ENCODE results near the gene ACOT13. TPM values are rescaled to one million over a fixed set of nuclear protein-coding genes. Genes with fewer than 3 reads are reported as not detected.
"Not testable (repeated sequence)": the region's sequence is repeated elsewhere in the genome, so short reads cannot be mapped to it uniquely, and the experiment has no call there.

The ACOT13 gene
- total and polyA plus RNA-seq, 2 of the 4 experiments (the other 2 are of a cell fraction), result 3.6 to 25.7 TPM

DNA sequence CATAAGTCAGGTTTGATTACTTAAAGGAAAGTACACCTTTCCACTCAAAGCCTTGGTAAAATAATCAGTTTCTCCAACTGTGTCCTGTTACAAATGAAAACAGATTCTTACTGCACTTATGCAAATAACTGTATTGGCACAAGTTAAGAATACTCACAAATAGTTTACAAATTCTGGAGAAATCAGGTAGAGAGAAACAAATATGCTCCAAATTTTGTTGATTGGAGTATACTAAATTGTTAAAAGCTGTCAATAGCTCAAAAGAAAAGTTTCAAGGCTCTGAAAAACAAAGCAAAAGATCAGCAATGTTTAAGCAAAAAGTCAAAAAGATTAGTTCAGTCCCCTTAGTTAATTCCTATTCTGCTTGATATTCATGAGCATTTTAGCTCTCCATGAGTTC lies 3.6 kb downstream of the ACOT13 start:
- in situ Hi-C loops (cut with MboI; ENCODE audit: low sequenced_read_pairs); BruUV-seq (replicated peaks): not testable (repeated sequence)

DNA sequence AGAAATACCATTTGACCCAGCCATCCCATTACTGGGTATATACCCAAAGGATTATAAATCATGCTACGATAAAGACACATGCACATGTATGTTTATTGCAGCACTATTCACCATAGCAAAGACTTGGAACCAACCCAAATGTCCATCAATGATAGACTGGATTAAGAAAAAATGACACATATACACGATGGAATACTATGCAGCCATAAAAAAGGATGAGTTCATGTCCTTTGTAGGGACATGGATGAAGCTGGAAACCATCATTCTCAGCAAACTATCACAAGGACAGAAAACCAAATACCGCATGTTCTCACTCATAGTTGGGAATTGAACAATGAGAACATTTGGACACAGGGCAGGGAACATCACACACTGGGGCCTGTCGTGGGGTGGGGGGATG lies 4.2 kb downstream of the ACOT13 start:
- H2BK15ac ChIP-seq (ENCODE audit: low read depth, low read length); H3K18ac ChIP-seq (ENCODE audit: low read depth, low read length); H3K56ac ChIP-seq (ENCODE audit: extremely low read depth, insufficient read depth, low read length); in situ Hi-C loops (cut with MboI; ENCODE audit: low sequenced_read_pairs); H3K4me1 ChIP-seq (ENCODE audit: control insufficient read depth, insufficient read depth, low read length); CTCF ChIA-PET; H2AK9ac ChIP-seq (replicated peaks; ENCODE audit: low read depth, low read length, poor library complexity); H3K4ac ChIP-seq (ENCODE audit: low read depth, low read length); H4K20me1 ChIP-seq (ENCODE audit: insufficient read depth, low read length); H3K23ac ChIP-seq (ENCODE audit: low read depth, low read length); dilution Hi-C loops (cut with HindIII; ENCODE audit: low sequenced_read_pairs, unreplicated experiment); H4K8ac ChIP-seq (ENCODE audit: low read depth in 2 of 2, low read length in 2 of 2); H2BK20ac ChIP-seq (ENCODE audit: low read depth, low read length); POLR2A ChIA-PET (ENCODE audit: unreplicated experiment); H3K36me3 ChIP-seq (ENCODE audit: control insufficient read depth, insufficient read depth, low read length); H2AK5ac ChIP-seq (ENCODE audit: low read depth, low read length); ATAC-seq (ENCODE audit: low read depth); H3K27ac ChIP-seq (ENCODE audit: insufficient read depth, low read length); H3K9me1 ChIP-seq (ENCODE audit: insufficient read depth, low read length); DNase-seq; H3K27me3 ChIP-seq (ENCODE audit: control insufficient read depth, insufficient read depth, low read length); H3K9ac ChIP-seq (ENCODE audit: low read depth, low read length); H3K4me3 ChIP-seq (ENCODE audit: insufficient read depth, low read depth, low read length); H3K4me2 ChIP-seq (ENCODE audit: low read depth, low read length); H2BK5ac ChIP-seq (ENCODE audit: low read depth, low read length, poor library complexity, severe bottlenecking); intact Hi-C loops (cut with micrococcal nuclease); H4K91ac ChIP-seq (ENCODE audit: insufficient read depth, low read depth, low read length); BruUV-seq (replicated peaks); H3K14ac ChIP-seq (replicated peaks; ENCODE audit: low read depth, low read length); H2BK120ac ChIP-seq (ENCODE audit: low read depth, low read length); H2AFZ ChIP-seq (replicated peaks; ENCODE audit: low read length, poor library complexity); H3K9me3 ChIP-seq (ENCODE audit: control insufficient read depth, insufficient read depth, low read length); H4K5ac ChIP-seq (ENCODE audit: low read depth, low read length): not testable (repeated sequence)
- H3K79me1 ChIP-seq (ENCODE audit: low read depth in 1 of 2, low read length in 2 of 2), result peaks cover 11 to 23% of the 10 kb centered on the region in 2 experiments; a peak in 3 of 4 replicates
- no CpG with 5 or more reads among the region's 4 CpGs for WGBS, 2 experiments (ENCODE audit: extremely low coverage in 2 of 2, insufficient read length in 1 of 2)

More for the DNA sequence above, 3.6 kb downstream of the ACOT13 start:
- H3K9ac ChIP-seq (ENCODE audit: low read depth, low read length); H3K27ac ChIP-seq (ENCODE audit: insufficient read depth, low read length); H3K14ac ChIP-seq (replicated peaks; ENCODE audit: low read depth, low read length); H2BK15ac ChIP-seq (ENCODE audit: low read depth, low read length); H3K4me1 ChIP-seq (ENCODE audit: control insufficient read depth, insufficient read depth, low read length); H3K4me2 ChIP-seq (ENCODE audit: low read depth, low read length); H3K4me3 ChIP-seq (ENCODE audit: insufficient read depth, low read depth, low read length); H2AFZ ChIP-seq (replicated peaks; ENCODE audit: low read length, poor library complexity); POLR2A ChIA-PET (ENCODE audit: unreplicated experiment); H3K18ac ChIP-seq (ENCODE audit: low read depth, low read length); H3K56ac ChIP-seq (ENCODE audit: extremely low read depth, insufficient read depth, low read length); dilution Hi-C loops (cut with HindIII; ENCODE audit: low sequenced_read_pairs, unreplicated experiment); H3K23ac ChIP-seq (ENCODE audit: low read depth, low read length); H2AK9ac ChIP-seq (replicated peaks; ENCODE audit: low read depth, low read length, poor library complexity); H2BK20ac ChIP-seq (ENCODE audit: low read depth, low read length); H4K20me1 ChIP-seq (ENCODE audit: insufficient read depth, low read length); H3K36me3 ChIP-seq (ENCODE audit: control insufficient read depth, insufficient read depth, low read length); H3K27me3 ChIP-seq (ENCODE audit: control insufficient read depth, insufficient read depth, low read length); H2AK5ac ChIP-seq (ENCODE audit: low read depth, low read length); DNase-seq; H3K9me3 ChIP-seq (ENCODE audit: control insufficient read depth, insufficient read depth, low read length); CTCF ChIA-PET; H2BK120ac ChIP-seq (ENCODE audit: low read depth, low read length); H3K9me1 ChIP-seq (ENCODE audit: insufficient read depth, low read length); H3K4ac ChIP-seq (ENCODE audit: low read depth, low read length); ATAC-seq (ENCODE audit: low read depth); H4K91ac ChIP-seq (ENCODE audit: insufficient read depth, low read depth, low read length); intact Hi-C loops (cut with micrococcal nuclease); H4K8ac ChIP-seq (ENCODE audit: low read depth in 2 of 2, low read length in 2 of 2); H2BK5ac ChIP-seq (ENCODE audit: low read depth, low read length, poor library complexity, severe bottlenecking); H4K5ac ChIP-seq (ENCODE audit: low read depth, low read length): not testable (repeated sequence)
- peaks cover 11 to 28% of the 10 kb centered on the region in 2 experiments; a peak in 3 of 4 replicates for H3K79me1 ChIP-seq (ENCODE audit: low read depth in 1 of 2, low read length in 2 of 2)
